IPS-NIHi7 (cell line): Measurements from ENCODE around the gene SCAPER.
"Not testable (repeated sequence)": the region's sequence is repeated elsewhere in the genome, so short reads cannot be mapped to it uniquely, and the experiment has no call there.

Experiments used
- DNase-seq: peaks from one replicate; pipeline ENCODE4 v3.0.0; 2012; ENCODE audit warnings: mixed read lengths; ENCODE audit errors: extremely low spot score

Gene SCAPER

DNA sequence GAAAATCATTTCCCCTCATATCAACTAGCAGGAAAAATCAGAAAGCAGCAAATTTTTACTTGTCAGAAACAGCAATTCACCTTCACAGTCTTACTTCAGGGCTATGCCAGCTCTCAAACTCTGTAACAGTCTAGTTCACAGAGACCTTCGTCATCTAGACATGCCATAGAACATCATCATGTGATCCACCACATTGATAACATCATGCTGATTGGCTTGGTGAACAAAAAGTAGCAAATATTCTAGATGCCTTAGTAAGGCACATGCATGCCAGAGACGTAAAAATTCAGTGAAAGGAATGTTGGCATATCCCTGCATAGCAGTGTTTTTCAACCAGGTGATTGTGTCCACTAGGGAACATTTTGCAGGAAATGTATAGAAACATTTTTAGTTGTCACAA, 8.6 kb upstream of the SCAPER start:
- no peak for DNase-seq

DNA sequence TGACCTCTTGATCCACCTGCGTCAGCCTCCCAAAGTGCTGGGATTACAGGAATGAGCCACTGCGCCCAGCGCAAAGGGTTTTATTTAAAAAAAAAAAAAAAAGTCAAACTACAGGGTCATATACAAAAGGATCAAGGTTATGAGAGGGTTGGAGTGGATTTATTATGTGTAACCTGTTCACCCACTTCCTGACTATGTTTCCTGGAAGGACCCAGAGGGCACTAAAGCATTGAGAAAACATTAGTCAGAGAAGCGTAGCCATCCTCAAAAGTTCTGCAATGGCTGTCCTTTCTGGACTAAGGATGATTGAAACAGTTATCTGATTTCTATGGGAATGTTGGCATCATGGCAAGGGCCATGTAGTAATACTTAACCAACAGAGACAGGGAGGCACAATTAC, 7.3 kb upstream of the SCAPER start:
- no peak for DNase-seq

DNA sequence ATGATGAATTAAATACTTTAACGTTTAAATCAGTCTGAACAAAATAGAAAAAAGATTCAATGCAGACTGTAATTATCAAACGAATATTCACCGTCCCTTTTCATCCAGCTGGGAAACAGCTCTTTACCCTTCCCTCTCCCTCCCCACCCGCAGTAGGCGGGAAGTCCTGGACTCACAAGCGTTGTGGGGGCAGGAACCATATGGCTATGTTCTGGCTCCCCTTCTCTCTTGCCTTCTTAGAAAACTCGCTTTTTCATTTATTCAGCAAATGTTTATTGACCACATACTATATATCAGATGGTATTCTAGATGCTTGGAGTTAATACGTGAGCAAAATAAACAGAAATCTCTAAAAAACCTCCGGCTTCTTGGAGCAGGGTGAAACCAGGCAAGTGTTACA, 715 bp upstream of the SCAPER start:
- peak; percentile 33 for DNase-seq

DNA sequence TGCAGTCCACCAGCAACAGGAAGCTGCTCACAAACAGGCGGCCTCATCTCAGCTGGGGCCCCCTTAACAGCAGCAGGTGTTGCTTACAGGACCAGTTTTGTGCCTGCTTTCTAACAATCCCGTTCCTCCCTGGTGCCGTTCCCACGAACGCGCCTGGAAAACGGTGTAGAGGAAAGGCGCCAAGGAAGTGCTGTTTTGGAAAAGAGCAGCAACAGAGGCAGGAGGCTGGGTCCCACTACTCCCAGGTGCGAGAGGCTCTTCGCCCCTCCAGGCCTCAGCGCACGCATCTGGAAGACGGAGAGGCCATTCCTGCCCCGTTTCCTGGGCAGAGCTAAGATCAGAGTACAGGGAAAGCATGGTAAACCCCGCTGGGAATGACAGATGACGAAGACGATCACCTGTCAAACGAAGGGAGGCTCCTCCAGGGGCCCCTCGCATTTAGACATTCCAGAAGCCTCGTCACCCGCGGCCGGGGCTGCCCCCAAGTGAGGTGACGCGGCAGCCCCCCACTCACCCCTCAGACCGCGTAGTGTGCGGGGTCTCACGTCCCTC, 603 bp downstream of the SCAPER start:
- peak; percentile 58 for DNase-seq

DNA sequence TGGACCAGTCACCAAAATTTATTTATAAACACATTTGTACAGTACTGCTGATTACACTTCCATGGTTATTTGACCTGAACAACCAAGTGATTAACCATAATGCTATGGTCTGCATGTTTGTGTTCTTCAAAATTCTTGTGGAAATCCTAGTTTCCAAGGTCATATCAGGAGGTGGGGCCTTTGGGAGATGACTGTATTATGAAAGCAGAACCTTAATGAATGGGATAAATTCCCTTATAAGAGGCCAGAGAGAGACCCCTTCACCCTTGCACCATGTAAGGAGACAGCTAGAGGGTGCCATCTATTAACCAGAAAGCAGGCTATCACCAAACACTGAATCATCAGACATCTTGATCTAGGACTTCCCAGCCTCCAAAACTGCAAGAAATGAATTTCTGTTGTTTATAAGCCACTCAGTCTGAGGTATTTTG, 1.9 kb downstream of the SCAPER start:
- peak; percentile 16 for DNase-seq

DNA sequence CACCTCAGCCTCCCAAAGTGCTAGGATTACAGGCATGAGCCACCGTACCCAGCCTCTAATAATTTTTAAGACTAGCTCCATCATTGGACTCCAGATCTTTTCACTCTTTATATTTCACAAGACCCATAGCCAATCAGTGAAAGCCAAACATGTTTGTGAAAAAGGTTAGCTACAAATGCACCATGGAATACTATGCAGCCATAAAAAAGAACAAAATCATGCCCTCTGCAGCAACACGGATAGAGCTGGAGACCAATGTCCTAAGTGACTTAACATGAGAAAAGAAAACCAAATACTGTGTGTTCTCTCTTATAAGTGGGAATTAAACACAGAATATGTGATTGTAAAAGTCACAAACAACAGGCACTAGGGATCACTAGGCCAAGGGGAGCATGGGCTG, 3.2 kb downstream of the SCAPER start:
- no peak for DNase-seq

DNA sequence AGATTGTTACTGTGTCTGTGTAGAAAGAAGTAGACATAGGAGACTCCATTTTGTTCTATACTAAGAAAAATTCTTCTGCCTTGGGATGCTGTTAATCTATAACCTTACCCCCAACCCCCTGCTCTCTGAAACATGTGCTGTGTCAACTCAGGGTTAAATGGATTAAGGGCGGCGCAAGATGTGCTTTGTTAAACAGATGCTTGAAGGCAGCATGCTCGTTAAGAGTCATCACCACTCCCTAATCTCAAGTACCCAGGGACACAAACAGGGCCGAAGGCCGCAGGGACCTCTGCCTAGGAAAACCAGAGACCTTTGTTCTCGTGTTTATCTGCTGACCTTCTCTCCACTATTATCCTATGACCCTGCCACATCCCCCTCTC, 5.2 kb downstream of the SCAPER start:
- not testable (repeated sequence) for DNase-seq

DNA sequence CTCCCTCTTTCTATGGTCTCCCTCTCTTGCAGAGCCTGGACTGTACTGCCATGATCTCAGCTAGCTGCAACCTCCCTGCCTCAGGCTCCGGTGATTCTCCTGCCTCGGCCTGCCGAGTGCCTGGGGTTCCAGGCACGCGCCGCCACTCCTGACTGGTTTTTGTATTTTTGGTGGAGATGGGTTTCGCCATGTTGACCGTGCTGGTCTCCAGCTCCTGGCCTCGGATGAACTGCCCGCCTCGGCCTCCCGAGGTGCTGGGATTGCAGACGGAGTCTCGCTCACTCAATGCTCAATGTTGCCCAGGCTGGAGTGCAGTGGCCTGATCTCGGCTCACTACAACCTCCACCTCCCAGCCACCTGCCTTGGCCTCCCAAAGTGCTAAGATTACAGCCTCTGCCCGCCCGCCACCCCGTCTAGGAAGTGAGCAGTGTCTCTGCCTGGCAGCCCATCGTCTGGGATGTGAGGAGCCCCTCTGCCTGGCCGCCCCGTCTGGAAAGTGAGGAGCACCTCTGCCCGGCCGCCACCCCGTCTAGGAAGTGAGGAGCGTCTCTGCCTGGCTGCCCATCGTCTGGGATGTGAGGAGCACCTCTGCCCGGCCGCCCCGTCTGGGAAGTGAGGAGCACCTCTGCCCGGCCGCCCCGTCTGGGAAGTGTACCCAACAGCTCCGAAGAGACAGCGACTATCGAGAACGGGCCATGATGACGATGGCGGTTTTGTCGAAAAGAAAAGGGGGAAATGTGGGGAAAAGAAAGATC, 5.8 kb downstream of the SCAPER start:
- not testable (repeated sequence) for DNase-seq

DNA sequence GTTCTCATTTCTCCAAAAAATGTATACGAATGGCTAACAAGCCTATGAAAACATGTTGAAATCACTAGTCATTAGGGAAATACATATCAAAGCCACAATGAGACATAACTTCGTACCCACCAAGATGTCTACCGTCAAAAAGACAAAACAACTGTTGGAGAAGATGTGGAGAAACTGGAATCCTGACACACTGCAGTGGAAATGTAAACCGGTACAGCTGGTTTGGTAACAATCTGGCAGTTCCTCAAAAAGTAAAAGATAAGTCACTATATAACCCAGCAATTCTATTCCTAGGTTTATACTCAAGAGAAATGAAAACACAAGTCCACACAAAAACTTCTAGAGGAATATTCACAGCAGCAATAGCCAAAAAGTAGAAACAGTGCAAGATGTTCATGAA, 7.0 kb downstream of the SCAPER start:
- no peak for DNase-seq

DNA sequence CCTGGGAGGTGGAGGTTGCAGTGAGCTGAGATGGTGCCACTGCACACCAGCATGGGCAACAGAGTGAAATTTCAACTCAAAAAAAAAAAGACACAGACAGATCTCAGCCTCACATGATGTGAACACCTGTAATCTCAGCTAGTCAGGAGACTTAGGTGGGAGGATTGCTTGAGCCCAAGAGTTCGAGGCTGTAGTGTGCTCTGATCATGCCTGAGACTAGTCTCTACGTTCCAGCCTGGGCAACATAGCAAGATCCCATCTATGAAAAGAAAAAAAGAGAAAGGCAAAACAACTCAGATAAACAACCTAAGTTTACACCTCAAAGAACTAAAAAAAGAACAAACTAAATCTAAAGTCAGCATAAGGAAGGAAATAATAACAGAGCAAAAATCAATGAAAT, 11.0 kb downstream of the SCAPER start:
- DNase-seq, result no peak

DNA sequence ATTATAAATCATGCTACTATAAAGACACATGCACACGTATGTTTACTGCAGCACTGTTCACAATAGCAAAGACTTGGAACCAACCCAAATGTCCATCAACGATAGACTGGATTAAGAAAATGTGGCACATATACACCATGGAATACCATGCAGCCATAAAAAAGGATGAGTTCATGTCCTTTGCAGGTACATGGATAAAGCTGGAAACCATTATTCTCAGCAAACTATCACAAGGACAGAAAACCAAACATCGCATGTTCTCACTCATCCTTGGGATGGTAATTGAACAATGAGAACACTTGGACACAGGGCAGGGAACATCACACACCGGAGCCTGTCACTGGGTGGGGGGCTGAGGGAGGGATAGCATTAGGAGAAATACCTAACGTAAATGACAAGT, 12.3 kb downstream of the SCAPER start:
- DNase-seq, result not testable (repeated sequence)

DNA sequence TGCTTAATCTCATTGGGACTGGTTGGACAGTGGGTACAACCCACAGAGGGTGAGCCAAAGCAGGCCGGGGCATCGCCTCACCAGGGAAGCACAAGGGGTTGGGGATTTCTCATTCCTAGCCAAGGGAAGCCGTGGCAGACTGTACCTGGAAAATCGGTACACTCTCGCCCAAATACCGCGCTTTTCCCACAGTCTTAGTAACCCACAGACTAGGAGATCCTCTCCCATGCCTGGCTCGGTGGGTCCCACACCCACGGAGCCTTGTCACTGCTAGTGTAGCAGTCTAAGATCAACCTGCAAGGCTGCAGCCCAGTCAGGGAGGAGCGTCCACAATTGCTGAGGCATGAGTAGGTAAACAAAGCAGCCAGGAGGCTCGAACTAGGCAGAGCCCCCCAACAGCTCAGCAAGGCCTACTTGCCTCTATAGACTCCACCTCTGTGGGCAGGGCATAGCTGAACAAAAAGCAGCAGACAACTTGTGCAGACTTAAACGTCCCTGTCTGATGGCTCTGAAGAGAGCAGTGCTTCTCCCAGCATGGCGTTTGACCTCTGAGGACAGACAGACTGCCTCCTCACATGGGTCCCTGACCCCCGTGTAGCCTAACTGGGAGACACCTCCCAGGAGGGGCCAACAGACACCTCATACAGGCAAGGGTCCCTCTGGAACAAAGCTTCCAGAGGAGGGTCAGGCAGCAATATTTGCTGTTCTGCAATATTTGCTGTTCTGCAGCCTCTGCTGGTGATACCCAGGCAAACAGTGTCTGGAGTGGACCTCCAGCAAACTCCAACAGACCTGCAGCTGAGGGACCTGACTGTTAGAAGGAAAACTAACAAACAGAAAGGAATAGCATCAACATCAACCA, 17.6 kb downstream of the SCAPER start:
- DNase-seq, result not testable (repeated sequence)

DNA sequence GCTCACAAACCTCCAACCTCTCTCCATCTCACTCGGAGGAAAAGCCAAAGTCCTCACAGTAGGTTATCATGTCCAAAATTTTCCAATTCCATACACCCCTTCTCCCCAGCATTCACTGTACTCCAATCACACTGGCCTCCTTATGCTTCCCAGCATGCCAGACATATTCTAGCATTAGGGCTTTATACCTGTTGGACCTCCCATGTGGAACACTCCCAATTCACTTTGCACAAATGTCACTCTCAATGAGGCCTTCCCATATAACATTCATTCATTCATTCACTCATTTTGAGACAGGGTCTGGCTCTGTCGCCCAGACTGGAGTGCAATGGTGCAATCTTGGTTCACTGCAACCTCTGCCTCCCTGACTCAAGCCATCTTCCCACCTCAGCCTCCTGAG, 19.9 kb downstream of the SCAPER start:
- no peak for DNase-seq

DNA sequence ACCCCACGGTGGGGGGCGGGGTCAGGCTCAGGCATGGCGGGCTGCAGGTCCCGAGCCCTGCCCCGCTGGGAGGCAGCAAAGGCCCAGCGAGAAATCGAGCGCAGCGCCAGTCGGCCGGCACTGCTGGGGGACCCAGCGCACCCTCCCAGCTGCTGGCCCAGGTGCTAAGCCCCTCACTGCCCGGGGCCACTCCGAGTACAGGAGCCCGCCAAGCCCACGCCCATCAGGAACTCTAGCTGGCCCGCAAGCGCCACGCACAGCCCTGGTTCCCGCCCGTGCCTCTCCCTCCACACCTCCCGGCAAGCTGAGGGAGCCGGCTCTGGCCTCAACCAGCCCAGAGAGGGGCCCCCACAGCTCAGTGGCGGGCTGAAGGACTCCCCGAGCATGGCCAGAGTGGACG, 29.2 kb downstream of the SCAPER start:
- DNase-seq, result no peak

DNA sequence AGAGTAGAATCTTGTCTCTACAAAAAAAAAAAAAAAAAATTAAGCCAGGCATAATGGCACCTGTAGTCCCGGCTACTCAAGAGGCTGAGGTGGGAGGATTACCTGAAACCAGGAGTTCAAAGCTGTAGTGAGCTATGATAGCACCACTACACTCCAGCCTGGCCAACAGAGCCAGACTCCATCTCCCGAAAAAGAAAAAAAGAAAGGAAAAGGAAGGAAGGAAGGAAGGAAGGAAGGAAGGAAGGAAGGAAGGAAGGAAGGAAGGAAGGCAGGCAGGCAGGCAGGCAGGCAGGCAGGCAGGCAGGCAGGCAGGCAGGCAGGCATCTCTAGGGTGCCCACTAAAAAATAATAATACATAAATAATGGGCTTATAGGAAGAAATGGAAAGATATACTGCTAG, 32.1 kb downstream of the SCAPER start:
- not testable (repeated sequence) for DNase-seq

DNA sequence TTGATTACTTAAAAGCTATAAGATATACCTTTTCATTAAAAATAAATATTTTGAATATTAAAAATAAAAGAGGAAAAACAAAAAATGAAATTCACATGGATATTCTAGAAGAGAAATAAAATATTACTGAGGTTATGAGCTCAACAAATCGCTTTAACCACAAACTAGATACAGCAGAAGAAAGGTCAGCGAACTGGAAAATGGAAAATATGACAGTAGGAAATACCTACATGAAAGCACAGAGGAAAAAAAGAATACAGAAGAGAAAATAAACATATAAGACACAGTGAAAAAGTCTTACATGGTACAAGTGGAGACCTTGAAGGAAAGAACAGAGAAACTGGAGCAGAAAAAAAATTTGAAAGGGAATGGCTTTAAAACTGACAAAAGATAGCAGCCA, 33.2 kb downstream of the SCAPER start:
- DNase-seq, result no peak

DNA sequence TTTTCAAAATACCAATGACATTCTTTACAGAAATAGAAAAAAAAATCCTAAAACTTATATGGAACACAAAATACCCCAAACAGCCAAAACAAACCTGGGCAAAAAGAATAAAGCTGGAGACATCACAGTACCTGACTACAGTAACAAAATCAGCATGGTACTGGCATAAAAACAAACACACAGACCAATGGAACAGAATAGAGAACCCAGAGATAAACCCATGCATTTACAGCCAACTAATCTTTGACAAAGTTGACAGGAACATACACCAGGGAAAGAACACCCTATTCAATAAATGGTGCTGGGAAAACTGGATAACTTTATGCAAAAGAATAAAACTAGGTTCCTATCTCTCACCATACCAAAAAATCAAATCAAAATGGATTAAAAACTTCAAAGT, 36.4 kb downstream of the SCAPER start:
- DNase-seq, result no peak

DNA sequence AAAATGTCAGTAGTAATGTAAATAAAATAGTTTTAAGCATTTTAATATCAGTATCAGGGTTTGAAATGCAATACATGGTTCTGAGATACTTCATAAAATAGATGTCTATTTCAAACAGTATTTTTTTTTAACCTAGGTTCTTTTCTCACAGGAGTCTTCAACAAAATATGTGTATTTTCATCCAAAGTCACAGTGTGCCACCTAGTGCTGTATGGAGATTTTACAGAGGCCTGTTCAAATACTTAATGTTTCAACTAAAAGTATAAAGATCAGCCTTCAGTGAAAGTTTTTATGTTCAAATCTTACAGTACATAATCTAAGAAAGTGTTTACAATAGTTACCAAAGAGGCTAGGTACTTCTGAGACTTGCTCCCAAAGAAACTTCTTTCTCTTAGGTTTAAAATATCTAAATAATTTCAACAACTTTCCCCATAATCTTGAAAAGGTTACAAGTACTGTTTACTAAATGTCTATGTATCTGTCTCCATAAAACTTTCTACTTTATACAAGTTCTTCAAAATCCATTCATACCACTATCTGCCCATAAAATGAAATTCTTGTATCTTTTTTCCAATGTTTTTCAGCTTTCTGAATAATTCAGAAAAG, 38.3 kb downstream of the SCAPER start:
- no peak for DNase-seq

DNA sequence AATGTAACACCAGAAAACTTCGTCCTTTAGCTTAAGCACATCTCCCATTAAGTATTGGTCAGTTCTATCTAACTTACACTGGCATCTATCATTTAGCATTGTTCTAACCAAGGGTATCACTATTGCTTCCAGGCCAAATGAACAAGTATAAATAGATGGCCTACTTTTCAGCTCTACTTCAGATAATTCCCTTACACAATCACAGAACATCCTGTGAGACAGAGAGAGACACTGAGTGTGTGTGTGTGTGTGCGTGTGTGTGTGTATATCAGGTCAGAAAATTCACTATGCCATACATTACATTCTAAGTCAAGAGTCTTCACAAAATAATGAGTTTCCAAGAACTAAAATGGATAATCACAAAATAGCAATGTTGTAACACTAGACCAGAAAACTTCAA, 39.1 kb downstream of the SCAPER start:
- no peak for DNase-seq

DNA sequence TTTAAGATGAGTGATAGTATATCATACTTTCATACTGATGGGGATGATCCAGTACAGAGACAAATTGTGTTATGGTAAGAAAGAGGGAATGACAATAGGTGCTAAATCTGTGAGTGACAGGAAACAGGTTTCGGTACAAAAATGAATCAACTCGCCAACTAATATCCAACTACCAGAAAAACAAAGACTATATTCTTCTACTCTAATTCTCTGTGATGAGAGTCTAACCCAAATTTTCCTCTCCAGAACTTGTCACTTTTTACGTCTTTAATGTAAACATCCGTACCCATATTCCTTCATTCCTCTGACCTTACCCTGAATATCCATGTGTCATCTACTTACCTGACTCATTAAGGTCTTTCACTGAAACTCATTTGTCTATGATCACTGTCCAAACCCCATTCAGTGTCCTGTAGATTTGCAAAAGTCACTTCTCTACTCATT, 39.6 kb downstream of the SCAPER start:
- DNase-seq, result no peak

DNA sequence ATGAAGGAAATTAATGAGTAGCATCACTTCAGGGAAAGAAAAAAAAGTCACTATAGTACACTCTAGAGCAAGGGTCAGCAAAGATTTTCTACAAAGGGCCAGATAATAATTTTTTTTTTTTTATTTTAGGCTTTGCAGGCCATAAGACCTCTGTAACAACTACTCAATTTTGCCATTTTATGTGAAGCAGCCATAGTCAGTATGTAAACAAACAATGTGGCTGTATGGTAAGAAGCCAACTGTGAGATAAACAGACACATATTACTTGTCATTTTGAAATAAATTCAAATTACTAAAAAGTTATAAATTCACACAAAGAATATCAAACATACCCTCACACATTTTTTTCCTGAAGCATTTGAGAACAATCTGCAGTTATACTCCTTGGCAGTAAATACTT, 40.6 kb downstream of the SCAPER start:
- DNase-seq, result no peak

DNA sequence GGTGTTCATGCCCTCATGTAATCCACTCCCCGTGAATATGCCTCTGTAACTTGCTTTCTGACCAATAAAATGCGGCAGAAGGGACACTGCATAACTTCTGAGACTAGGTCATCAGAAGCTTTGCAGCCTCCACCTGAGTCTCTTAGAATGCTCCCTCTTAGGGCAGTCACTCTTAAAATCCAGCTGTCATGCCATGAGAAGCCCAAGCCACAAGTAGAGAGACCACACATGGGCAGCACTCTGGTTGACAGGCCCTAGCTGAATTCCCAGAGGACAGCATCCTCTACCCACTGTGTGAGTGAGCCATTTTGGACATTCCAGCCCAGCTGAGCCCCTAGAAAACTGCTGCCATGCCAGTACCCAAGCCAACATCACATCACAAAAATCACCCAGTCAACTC, 41.4 kb downstream of the SCAPER start:
- DNase-seq, result no peak
